ENCODE data around the gene CBR3.
A peak's percentile ranks its signal among the peaks of the same experiment; 100 is the strongest.

CBR3 gene

GRCh38 chr21:36155603-36156338 is 20.9 kb downstream of the CBR3 start:
- no peak for DNase-seq (ENCODE audit: low spot score)

- DNase-seq (ENCODE audit: low spot score): peak; percentile 100
These were observed 21.5 kb downstream of the CBR3 start for GRCh38 chr21:36156339-36156814.

GRCh38 chr21:36156815-36157670 is 22.2 kb downstream of the CBR3 start, which contains the start of gene DOP1B:
TSS of gene DOP1B (plus strand) at chr21:36156824. CDS start at chr21:36164734, 7,910 bp downstream.
- no peak for DNase-seq (ENCODE audit: low spot score)

DNA sequence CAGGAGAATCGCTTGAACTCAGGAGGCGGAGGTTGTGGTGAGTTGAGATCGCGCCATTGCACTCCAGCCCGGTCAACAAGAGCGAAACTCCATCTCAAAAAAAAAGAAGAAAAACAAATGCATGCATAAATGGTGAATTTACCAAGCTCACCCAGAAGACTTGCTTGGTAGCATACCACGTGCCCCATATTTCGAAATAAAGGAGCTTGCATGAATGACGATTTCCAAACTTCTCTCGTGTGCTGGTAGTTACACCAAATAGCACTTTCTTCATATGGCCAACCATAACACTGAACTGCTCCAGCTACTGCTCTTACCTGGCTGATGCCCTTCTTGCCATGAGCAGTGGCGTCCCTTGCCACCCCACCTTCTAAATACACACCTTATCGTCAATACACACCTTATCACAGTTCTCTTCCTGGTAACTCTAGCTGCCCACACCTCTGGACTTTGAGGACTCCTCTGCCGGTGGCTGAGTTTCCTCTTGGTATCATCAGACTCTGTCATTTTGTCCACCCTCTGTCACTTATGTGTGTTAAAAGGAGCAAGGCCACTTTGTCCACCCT is 24.6 kb downstream of the CBR3 start:
- no peak for DNase-seq (ENCODE audit: low spot score)

GRCh38 chr21:36160850-36161178 is 25.9 kb downstream of the CBR3 start:
- no peak for DNase-seq (ENCODE audit: low spot score)

DNA sequence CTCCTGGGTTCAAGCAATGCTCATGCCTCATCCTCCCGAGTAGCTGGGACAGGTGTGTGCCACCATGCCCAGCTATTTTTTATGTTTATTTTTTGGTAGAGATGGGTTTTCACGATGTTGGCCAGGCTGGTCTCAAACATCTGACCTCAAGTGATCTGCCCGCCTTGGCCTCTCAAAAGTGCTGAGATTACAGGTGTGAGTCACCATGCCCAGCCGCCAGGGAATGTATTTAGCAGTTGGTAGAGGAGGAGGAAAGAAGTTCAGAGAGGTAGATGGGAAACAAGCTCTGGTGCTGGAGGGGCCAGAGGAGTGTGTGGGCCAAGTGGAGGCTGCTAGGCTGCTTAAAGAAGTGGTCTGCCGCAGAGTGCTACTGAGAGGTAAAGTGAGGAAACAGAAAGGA is 27.8 kb downstream of the CBR3 start:
- no peak for DNase-seq (ENCODE audit: low spot score)

DNA sequence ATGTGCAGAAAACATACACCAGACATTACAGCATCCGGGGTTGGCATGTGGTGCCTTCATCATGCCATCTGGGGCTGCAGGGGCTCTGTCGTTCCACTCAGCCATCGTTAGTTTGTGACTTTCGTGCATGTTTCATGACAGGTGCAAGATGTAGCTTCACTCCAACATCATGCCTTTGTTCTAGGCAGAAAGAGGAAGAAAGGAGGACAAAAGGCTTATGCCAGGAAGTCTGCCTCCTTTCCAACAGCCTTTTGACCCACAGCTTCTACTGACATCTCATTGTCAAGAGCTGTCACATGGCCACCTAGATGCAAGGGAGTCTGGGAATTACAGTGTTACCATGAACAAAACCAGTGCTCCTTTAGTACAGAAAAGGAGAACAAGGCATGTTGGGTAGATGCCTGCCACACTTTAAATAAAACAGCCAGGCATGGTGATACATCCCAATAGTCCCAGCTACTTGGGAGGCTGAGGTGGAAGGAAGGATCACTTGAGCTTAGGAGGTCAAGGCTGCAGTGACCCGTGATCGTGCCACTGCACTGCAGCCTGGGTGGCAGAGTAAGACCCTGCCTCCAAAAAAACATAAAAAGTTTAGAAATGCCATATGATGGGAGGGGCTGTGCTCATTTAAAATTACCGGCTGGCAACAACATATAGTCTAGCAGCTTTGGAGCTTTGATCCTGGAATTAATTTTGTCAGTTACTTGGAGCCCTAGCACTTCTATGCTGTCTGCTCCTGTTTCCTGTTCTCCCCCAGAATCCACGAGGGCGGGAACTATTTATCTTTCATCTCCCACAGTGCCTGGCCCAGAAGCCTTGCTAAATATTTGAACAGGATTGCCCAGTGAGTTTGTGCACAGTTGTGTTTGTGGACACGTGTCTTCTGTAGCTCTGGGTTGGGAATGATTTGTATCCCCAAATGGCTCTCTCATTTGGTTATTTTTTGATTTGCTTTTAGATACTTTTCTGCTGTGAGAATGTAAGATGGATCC is 29.2 kb downstream of the CBR3 start:
- DNase-seq (ENCODE audit: low spot score): no peak

DNA sequence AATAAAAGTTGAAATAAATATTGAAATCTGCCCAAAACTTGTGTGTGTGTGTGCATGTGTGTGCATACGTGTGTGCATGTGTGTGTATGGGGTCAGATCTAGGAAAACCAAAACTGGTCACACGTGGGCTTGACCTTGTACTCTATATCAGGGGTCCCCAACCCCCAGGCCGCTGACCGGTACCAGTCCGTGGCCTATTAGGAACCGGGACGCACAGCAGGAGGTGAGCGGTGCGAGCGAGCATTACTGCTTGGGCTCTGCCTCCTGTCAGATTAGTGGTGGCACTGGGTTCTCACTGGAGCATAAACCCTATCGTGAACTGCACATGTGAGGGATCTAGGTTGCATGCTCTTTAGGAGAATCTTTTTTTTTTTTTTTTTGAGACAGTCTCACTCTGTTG is 30.5 kb downstream of the CBR3 start:
- no peak for DNase-seq (ENCODE audit: low spot score)

DNA sequence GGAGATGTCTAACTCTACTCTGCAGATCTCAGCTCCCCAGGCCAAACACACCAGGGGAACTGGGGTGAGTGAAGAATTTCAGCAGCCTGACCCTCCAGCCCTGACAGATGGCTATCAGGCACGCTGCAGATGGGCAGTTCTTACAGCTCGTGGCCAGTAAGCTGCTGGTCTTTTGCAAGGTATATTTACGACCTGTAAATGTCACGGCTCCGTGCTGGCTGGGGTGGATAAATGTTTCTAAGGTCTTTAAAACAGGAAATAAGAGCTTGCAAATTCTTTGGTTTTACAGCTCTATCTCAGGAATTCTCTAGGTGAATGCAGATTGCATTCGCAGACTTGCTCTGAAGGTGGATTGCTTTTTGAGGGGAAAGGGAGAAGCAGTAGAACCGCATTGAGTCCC is 31.8 kb downstream of the CBR3 start:
- no peak for DNase-seq (ENCODE audit: low spot score)

DNA sequence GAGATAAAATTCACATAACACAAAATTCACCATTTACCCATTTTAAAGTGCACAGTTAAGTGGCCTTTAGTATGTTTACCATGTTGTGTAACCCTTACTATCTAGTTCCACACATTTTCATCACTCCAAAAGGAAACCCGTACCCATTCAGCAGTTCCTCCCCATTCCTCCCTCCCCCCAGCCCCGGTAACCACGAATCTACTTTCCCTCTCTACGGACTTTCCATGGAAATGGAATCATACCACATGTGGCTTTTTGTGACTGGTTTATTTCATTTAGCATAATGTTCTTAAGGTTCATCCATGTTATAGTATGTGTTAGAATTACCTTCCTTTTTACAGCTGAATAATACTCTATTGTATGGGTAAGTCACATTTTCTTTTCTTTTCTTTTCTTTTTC is 32.7 kb downstream of the CBR3 start:
- DNase-seq (ENCODE audit: low spot score): no peak

- no peak for DNase-seq (ENCODE audit: low spot score)
These were observed 34.7 kb downstream of the CBR3 start for GRCh38 chr21:36169470-36170128.

GRCh38 chr21:36170823-36171222 is 35.9 kb downstream of the CBR3 start:
- DNase-seq (ENCODE audit: low spot score): no peak

- DNase-seq (ENCODE audit: low spot score): no peak
These were observed 36.5 kb downstream of the CBR3 start for GRCh38 chr21:36171336-36171735.

- DNase-seq (ENCODE audit: low spot score): peak; percentile 45
These were observed 37.0 kb downstream of the CBR3 start for GRCh38 chr21:36171741-36172331.

- DNase-seq (ENCODE audit: low spot score): no peak
These were observed 39.9 kb downstream of the CBR3 start for GRCh38 chr21:36174780-36175179.

DNA sequence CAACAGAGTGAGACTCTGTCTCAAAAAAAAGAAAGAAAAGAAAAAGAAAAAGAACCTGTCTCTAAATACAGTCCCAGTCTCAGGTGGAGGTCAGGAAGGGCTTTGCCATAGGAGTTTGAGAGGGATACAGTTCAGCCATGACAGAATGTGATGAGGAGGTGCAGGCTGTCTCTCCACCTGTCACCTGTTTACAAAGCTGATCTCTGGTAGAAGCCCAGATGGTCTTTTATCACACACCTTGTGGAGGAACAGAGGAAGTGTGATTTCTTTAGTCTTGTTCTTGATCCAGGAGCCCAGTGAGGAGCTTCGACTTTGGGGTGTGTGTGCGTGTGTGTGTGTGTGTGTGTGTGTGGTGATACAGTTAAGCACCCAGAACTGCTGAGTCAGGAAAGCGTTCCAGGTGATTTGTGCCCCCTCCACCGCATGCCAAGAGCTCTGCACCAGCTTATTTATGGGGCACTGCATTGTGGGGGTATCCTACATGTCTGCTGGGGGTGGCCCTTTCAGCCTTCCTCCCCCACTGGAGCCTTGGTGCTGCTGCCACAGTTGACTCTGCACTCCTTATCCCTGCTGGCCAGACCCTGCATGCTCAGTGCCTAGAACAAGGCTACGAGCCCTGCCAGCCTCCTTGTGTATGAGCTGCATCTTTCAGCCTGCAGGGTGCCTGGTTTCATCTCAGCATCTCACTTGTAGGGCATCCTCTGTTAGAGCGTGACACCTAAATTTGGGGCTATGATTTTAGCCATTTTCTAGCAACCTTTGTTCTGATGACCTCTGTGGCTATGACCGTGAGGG is 41.1 kb downstream of the CBR3 start:
- no peak for DNase-seq (ENCODE audit: low spot score)

- no peak for DNase-seq (ENCODE audit: low spot score)
These were observed 43.5 kb downstream of the CBR3 start for GRCh38 chr21:36178349-36178748.

GRCh38 chr21:36179145-36179544 is 44.3 kb downstream of the CBR3 start:
- DNase-seq (ENCODE audit: low spot score): no peak

GRCh38 chr21:36180963-36181362 is 46.1 kb downstream of the CBR3 start:
- no peak for DNase-seq (ENCODE audit: low spot score)
